Subcutaneous adipose tissue (tissue), 4 donors: Measurements from ENCODE around the gene BACE1. TPM values are rescaled to one million over a fixed set of nuclear protein-coding genes. Genes with fewer than 3 reads are reported as not detected.

ENCODE experiments used
- CTCF ChIP-seq: fragments of 450-650 bp; IDR thresholded peaks from one replicate; pipeline ENCODE4 v1.5.1; 2016; ENCODE audit warnings: low read depth, mild to moderate bottlenecking, control low read depth, antibody characterized with exemption, moderate library complexity
- total RNA-seq, 4 donors: library from RNA; depleted of rRNA; stranded (reverse); fragments of >200 nt; gene quantifications; one replicate each; pipeline ENCODE4 v1.1.0, GENCODE V29; 2016

Gene BACE1
- total RNA-seq, 4 donors from 2014 or later: 17.4 to 33.0 (median 22.9) TPM

GRCh38 chr11:117315285-117316196, 515 bp downstream of the BACE1 start:
- no peak for TF ChIP-seq CTCF

- no peak for TF ChIP-seq CTCF
Observed at GRCh38 chr11:117314840-117315239, 1.2 kb downstream of the BACE1 start.

- no peak for TF ChIP-seq CTCF
Observed at GRCh38 chr11:117313828-117314768, 2.0 kb downstream of the BACE1 start.

GRCh38 chr11:117313091-117313490, 3.0 kb downstream of the BACE1 start:
- no peak for TF ChIP-seq CTCF

- TF ChIP-seq CTCF: no peak
Observed at GRCh38 chr11:117309310-117309709, 6.7 kb downstream of the BACE1 start.

GRCh38 chr11:117305145-117305544, 10.9 kb downstream of the BACE1 start:
- TF ChIP-seq CTCF: no peak

GRCh38 chr11:117303646-117304315, 12.3 kb downstream of the BACE1 start:
- no peak for TF ChIP-seq CTCF
